ENCODE results near the gene CWC27. TPM values are rescaled to one million over a fixed set of nuclear protein-coding genes. Genes with fewer than 3 reads are reported as not detected.

Gene CWC27
- total RNA-seq, 1 experiment from 2014 or later = 15.4 TPM

DNA sequence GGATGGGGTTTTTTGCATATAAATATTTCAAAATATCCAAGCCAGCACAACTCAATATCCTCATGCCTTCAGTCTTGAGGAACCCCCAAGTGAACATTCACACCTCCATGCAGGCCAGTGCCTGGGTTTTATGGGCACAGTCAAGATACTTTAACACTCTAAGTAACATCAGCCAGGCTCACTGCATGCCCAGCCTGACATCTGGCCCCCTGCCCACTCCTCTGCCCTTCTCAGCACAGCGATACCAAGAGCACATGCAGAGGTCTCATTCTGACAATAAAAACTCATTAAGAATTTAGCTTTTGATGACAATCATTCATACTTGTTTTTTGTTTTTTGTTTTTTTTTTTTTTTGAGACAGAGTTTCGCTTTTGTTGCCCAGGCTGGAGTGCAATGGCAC is 250.0 kb downstream of the CWC27 start:
- in situ Hi-C loops (cut with HindIII; ENCODE audit: low sequenced_read_pairs) = no loop called here
- DNase-seq (ENCODE audit: low spot score) = no peak

DNA sequence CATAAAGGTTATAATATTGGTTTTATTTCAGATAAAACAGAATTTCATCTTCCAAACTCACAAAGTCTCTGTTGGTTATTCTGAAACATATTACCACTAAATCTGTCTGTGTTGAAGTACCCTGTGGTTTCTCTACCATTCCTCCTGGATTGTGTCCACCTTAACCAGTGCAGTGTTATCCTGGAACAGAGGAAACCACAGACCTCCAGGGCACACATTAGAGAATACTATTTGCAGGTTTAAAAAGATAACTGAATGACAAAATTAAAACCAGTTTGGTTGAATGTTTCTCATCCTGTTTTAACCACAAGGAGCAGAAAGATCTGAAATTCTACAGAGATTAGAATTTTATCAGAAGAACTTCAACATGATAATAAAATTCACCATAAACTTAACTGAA is 251.8 kb downstream of the CWC27 start:
- in situ Hi-C loops (cut with HindIII; ENCODE audit: low sequenced_read_pairs) = no loop called here
- no peak for DNase-seq (ENCODE audit: low spot score)

- DNase-seq (ENCODE audit: low spot score) = no peak
- in situ Hi-C loops (cut with HindIII; ENCODE audit: low sequenced_read_pairs) = no loop called here
Observed at GRCh38 chr5:65021527-65022226, 252.9 kb downstream of the CWC27 start.

DNA sequence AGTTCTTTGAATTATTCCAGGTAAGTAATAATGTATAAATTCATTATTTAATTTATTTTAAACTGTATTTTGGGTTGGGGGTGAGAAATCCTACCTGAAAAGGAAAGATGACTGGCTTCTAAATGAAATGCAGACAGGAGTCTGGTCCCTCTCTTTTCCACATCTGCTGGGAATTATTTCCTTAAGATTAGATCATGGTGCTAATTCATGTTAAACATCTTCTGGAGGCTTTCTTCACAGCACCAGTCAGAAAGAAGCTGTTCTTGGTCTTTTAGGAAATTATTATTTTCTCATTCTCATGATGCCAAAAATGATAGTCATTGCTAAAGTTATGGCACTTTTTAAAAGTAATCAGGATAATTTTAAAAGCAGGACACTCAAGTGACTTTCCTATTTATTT is 254.2 kb downstream of the CWC27 start:
- DNase-seq (ENCODE audit: low spot score) = no peak
- in situ Hi-C loops (cut with HindIII; ENCODE audit: low sequenced_read_pairs) = no loop called here

- in situ Hi-C loops (cut with HindIII; ENCODE audit: low sequenced_read_pairs) = no loop called here
- no peak for DNase-seq (ENCODE audit: low spot score)
Observed at GRCh38 chr5:65024681-65025080, 256.0 kb downstream of the CWC27 start.

GRCh38 chr5:65026816-65027548 is 258.3 kb downstream of the CWC27 start:
- no peak for DNase-seq (ENCODE audit: low spot score)
- in situ Hi-C loops (cut with HindIII; ENCODE audit: low sequenced_read_pairs) = no loop called here

GRCh38 chr5:65029178-65029577 is 260.4 kb downstream of the CWC27 start:
- DNase-seq (ENCODE audit: low spot score) = no peak
- in situ Hi-C loops (cut with HindIII; ENCODE audit: low sequenced_read_pairs) = no loop called here

- in situ Hi-C loops (cut with HindIII; ENCODE audit: low sequenced_read_pairs) = no loop called here
- DNase-seq (ENCODE audit: low spot score) = no peak
Observed at GRCh38 chr5:65030056-65030455, 261.3 kb downstream of the CWC27 start.

- DNase-seq (ENCODE audit: low spot score) = no peak
- in situ Hi-C loops (cut with HindIII; ENCODE audit: low sequenced_read_pairs) = no loop called here
Observed at GRCh38 chr5:65032250-65032649, 263.5 kb downstream of the CWC27 start.

GRCh38 chr5:65034029-65034812 is 265.5 kb downstream of the CWC27 start:
- no peak for DNase-seq (ENCODE audit: low spot score)
- in situ Hi-C loops (cut with HindIII; ENCODE audit: low sequenced_read_pairs) = no loop called here

DNA sequence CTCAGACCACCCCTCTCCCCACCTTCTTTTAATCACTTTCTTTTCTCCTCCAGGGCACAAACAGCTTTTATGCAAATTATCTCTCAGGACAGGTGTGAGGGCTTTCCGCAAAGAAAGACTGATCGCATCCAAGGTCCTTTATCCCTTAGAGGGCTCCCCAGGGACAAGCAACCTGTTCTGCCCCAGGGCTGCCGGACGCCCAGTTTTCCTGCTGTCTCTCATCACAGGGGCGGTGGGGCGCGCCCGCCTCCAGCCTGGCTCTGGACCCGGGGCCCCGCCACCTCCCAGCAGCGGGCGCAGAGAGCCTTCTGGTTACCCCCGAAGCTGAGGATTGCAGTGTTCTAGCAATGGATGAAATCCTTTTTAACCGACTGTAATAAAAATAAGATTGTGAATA is 266.1 kb downstream of the CWC27 start:
- in situ Hi-C loops (cut with HindIII; ENCODE audit: low sequenced_read_pairs) = no loop called here
- no peak for DNase-seq (ENCODE audit: low spot score)

DNA sequence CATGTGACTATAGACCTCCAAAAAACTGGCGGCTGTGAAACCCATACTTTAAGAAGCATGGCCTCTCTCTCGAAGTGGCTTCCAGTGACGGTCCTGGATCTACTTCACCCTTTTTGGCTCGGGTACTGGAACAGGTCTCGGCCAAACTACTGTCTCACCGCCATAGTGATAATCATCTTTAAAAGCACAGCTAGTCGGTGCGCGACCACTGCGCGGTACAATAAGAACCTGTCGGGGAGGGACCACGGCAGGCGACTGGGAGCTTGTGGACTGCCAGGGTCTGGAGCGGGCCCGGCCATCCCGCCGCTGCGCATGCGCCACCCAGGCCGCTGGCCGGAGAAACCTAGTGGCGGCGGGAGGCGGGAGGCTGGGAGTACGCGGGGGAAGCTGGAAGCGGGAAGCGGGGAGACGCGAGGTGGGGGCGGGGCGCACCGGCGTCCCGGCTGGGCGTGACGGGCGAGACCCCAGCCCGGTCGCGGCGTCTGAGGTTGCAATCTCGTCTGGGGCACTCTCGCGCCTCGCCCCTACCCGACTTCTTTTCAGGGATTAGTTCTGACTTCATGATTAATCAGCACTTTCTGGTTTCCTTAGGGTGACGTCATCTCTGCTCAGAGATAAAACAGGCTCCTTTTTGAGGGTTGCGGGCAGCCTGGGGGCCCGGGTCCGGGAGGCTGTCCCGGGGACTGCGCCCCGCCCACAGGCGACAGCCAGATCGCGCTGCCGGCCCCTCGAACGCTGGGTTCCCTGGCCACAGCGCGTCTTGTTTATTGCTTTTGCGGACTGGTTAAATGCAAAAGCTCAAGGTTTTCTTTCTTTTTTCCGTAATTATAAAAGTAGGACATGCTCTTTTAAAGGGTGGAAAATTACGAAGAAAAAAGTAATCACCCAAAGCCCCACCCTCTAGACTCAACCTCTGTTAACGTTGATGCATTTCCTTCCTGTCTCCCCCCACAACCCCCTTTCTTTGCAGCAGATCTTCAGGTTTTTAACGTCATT is 266.8 kb downstream of the CWC27 start:
- DNase-seq (ENCODE audit: low spot score) = peak; percentile 86
- in situ Hi-C loops (cut with HindIII; ENCODE audit: low sequenced_read_pairs) = no loop called here

DNA sequence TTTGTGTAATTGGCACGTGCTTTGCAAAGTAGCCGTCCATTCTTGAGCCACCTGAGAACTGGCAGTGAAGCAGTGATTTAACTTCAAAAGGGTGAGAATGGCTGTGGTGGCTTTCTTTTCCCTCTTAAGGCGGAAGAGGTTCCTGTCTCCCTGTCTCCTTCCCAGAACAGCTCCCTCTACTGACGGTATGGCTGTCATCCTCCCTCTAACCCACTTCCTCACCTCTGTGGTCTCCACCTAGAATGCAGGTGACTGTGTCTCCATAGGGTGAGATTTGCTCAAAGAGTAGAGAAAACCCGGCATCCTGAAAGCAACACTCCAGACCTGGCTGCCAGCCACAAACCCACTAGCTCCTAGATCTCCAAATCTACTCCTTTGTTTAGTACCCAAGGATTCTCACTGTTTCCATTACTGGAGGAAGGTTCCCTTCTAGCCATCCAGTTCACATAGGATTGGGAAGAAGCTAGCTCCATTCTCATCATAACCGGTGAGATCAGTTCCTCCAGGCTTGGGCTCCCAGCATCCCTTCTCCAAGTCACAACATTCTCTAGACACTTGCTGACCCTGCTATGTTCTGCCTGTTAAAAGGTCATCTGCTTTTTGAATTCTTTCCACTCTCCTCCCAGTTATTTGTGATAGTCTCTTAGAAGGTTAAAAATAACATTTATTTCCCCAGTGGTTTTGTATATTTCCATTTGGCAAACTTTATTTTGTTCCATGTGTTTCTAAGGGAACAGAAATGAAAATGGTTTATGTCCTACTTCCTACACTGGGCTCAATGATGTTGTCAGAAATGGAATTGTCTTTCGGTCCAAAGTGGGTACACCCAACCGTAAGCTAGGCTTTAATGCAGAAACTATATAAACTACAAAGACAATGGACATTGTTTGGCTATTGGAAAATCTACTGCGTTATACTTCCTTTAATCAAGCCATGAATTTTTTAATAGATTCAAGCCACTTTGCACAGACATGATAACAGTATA is 269.4 kb downstream of the CWC27 start:
- in situ Hi-C loops (cut with HindIII; ENCODE audit: low sequenced_read_pairs) = no loop called here
- peak; percentile 33 for DNase-seq (ENCODE audit: low spot score)

GRCh38 chr5:65041296-65042158 is 272.8 kb downstream of the CWC27 start:
- in situ Hi-C loops (cut with HindIII; ENCODE audit: low sequenced_read_pairs) = no loop called here
- DNase-seq (ENCODE audit: low spot score) = no peak

- in situ Hi-C loops (cut with HindIII; ENCODE audit: low sequenced_read_pairs) = no loop called here
- no peak for DNase-seq (ENCODE audit: low spot score)
Observed at GRCh38 chr5:65043843-65044359, 275.2 kb downstream of the CWC27 start.

GRCh38 chr5:65047225-65047624 is 278.5 kb downstream of the CWC27 start:
- in situ Hi-C loops (cut with HindIII; ENCODE audit: low sequenced_read_pairs) = no loop called here
- no peak for DNase-seq (ENCODE audit: low spot score)
